Astrocyte of the cerebellum (primary cell): ENCODE data around the gene NEDD4.

ENCODE experiments used
- DNase-seq: peaks from one replicate; pipeline ENCODE4 v3.0.0-alpha.2; 2011; ENCODE audit warnings: low read depth
- H3K4me3 ChIP-seq: 2 replicates; pipeline ENCODE4 v1.5.1; 2011; ENCODE audit warnings: mild to moderate bottlenecking, low read depth, low read length, moderate library complexity
- in situ Hi-C: cut with HindIII; loops from 2 replicates; pipeline ENCODE4 v1.10.0; 2017; ENCODE audit warnings: low sequenced_read_pairs
- TF ChIP-seq, protein P1 (sequence below): IDR thresholded peaks from 2 replicates; pipeline ENCODE4 v1.5.1; 2012; ENCODE audit warnings: low read length, low read depth, moderate library complexity, mild to moderate bottlenecking; ENCODE audit errors: missing control alignments

NEDD4 gene

DNA sequence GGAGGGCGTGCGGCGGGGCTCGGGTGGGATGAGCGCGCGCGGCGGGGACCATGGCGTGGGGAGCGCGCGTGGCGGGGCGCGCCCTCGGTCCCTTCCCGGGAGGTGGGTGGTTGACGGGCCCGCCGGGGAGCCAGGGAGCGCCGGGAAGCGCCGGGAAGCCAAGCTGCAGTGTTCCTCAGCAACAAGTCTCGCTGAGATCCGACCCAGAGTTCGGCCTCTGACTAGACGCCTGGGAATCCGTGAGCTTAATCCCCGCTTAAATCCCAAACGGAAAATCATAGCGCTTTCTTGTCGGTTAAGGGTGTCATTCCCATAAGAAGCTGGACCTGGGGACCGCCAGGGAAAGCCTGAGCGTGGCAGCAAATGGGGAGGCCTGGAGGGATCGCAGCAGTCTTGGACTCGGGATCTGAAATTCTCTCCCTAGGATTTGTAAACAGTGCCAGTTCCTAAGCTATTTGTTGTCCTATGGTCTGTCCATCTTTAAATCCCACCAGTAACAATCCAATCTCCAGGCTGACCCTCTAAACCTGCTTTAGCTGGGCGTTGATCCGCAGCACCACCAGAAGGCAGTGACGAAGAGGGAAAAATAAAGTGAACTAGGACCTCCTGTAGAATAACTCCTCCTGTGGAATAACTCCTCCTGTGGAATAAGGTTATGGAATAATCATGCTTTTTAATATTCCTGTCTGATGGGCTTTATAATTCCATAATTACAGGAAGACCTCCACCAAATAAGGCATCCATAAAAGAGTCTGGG lies 570 bp upstream of the NEDD4 start:
- in situ Hi-C loops = no loop called here
- peak; percentile 28 for DNase-seq
- peak overlapping the region; percentile 76 for H3K4me3 ChIP-seq
- TF ChIP-seq, protein P1, sequence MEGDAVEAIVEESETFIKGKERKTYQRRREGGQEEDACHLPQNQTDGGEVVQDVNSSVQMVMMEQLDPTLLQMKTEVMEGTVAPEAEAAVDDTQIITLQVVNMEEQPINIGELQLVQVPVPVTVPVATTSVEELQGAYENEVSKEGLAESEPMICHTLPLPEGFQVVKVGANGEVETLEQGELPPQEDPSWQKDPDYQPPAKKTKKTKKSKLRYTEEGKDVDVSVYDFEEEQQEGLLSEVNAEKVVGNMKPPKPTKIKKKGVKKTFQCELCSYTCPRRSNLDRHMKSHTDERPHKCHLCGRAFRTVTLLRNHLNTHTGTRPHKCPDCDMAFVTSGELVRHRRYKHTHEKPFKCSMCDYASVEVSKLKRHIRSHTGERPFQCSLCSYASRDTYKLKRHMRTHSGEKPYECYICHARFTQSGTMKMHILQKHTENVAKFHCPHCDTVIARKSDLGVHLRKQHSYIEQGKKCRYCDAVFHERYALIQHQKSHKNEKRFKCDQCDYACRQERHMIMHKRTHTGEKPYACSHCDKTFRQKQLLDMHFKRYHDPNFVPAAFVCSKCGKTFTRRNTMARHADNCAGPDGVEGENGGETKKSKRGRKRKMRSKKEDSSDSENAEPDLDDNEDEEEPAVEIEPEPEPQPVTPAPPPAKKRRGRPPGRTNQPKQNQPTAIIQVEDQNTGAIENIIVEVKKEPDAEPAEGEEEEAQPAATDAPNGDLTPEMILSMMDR = peak; percentile 38

DNA sequence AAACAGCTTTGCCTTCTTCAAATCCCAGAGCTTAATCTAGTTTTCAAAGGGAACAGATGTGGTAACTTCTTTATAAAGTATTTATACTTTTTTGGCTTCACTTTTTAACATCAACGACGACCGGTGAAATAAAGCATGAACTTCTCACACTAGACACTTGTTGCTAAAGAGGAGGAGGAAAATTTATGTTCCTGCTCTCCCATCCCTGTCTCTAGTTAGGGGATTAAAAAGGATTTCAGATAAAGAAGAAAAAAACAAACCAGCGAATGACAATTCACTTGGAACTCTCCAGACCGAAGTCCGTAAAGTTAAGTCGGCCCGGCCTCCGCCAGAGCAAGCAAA lies 672 bp downstream of the NEDD4 start:
- H3K4me3 ChIP-seq = peak overlapping the region; percentile 76
- TF ChIP-seq, protein P1 = no peak
- DNase-seq = peak; percentile 34
- in situ Hi-C loops = no loop called here

DNA sequence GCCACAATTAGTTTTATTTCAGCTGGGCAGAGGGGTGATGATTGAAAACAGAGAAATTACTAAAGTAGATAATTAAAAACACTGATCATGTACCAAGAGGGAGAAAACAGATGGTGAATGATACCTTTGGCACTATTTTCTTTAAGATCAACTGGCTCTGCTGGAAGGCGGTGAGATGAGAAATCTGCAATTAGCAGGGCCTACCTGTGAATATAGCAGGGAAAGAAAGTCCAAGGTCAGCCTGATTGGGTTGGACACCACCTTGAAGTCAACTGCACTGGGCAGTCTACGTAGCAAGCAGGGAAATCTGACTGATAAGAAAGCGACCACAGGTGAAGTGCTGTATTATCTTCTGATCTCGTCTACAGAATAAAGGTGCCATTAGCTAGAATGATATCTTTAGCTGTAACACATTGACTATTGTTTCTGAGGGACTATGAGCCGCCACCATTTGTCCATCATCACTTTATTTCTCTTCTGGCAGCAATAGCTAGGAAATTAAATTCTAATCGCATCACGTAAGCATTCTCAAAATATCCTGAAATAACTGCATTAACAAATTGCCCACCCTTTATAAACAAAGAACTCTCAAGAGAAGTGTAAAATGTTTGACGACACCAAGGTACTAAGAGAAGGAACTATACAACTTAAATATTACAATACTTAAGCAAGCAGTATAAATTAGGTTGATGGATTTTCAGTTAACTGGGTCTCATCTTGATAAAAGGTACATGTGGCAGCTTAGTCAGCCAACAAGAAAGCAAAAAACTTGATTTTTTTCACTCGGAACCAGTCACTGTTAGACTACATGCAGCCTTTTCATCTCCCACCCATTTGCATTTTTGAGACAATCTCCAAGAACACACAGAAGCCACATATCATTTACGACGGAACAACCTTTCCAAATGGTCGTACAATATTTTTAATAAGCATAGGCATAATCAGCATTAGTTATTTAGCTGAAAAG lies 1.3 kb downstream of the NEDD4 start:
- peak overlapping the region; percentile 76 for H3K4me3 ChIP-seq
- in situ Hi-C loops = no loop called here
- TF ChIP-seq, protein P1 = no peak
- DNase-seq = no peak

DNA sequence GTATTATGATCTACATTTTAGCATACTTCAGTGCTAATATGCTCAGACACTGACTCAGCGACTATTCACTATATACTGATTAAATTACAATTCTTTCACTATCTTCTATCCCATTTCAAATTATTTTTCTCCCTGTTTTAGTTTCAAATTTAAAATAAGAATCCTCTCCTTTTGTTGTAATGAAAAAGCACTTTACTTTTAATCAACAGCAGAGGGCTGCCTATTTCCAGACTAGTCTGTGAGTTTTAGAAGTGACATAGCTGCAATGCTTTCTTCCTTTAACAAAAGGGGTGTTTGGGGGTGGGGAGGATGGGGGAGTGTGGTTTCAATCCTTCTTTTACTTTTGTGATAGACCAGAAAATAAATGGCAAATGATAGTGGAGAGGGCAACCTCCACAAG lies 2.4 kb downstream of the NEDD4 start:
- in situ Hi-C loops = no loop called here
- TF ChIP-seq, protein P1 = no peak
- H3K4me3 ChIP-seq = no peak overlapping the region
- DNase-seq = no peak

DNA sequence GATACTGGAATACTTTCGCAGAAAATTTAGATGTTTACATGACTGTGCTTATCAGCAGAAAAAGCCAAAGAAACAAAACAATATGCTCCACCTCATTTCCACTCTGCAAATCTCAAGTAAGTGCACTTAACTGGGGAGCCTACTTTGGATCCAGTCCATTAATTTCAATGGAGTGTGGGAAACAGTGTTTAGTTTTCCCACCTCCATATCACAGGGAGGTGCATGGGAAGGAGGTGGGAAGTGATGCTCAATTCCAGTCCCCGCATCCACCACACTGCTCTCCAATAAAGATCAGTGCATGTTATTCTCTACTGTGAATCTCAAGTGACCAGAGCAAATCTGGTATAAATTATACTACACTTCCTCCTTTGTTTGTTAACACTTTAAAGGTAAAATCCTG lies 2.9 kb downstream of the NEDD4 start:
- no peak overlapping the region for H3K4me3 ChIP-seq
- TF ChIP-seq, protein P1 = no peak
- in situ Hi-C loops = no loop called here
- no peak for DNase-seq

DNA sequence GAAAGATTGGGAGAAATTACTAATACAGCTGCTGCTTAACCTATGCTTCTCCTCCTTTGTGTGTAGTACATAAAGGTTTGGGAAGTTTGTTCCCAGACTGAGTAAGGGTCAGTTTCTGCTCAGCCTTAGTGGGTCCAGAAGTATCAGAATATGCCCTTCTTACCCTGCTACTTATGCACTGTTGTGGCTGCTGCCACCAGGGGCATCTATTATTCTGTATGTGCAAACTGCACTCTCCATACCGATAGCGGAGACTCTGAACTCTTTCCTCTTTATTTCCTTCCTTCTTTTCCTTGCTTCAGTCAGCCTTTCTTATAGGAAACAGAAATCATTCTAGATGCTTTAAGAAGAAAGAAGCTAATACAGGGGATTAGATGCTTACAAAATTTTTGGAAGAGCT lies 4.0 kb downstream of the NEDD4 start:
- in situ Hi-C loops = no loop called here
- DNase-seq = no peak
- TF ChIP-seq, protein P1 = peak; percentile 2

More for the DNA sequence above, 4.0 kb downstream of the NEDD4 start:
- no peak overlapping the region for H3K4me3 ChIP-seq
